ENCODE data around the gene PPEF2.

PPEF2 gene

DNA sequence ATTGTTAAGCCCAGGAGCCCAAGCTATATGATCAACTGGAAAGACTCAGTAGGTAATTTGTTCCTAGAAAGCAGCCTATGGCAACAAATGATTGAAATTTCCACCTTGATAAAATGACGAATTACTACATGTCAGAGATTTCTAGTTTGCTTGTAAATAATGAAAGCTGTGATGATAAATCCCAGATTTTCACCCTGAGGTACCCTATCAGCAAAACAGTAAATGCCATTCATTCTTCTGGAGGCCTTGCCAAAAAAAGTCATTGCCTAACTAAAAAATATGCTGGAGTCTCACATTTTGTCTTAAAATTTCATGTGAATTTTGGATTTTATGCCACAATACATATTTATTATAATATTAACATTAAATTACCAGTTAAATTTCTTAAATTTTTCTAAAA, 71.3 kb downstream of the PPEF2 start:
- DNase-seq, result peak; percentile 30

DNA sequence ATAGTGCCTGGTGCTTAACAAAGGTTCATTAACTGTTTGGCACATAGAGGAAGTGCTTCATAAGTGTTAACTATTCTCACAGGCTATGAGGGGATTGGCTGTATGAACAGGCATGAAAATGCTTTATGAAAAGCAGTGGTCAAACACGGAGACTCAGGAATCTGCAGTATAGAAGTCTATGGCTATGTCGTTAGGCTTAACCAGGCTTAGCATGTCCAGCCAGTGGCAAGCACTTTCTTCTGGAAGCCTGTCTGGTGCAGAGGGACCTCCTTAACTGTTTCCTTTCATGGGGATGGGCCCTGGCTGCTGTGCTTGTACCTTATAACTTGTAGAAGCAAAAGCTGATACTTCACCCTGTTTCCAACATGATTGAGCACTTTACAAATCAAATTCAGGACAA, 78.4 kb downstream of the PPEF2 start:
- no peak for DNase-seq

DNA sequence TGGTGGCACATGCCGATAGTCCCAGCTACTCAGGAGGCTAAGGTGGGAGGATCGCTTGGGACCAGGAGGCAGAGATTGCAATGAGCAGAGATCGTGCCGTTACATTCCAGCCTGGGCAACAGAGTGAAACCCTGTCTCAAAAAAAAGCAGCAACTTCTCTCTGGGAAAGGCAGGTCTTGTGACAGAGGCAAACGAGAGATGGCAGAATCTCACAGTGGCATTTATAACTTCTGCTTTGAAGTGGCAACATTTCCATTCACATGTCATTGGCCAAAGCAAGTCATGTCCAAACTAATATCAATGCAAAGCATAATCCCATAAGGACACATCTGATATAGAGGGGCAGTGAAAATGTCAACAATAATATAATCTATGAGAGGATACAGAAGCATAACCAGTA, 79.8 kb downstream of the PPEF2 start:
- DNase-seq, result no peak

DNA sequence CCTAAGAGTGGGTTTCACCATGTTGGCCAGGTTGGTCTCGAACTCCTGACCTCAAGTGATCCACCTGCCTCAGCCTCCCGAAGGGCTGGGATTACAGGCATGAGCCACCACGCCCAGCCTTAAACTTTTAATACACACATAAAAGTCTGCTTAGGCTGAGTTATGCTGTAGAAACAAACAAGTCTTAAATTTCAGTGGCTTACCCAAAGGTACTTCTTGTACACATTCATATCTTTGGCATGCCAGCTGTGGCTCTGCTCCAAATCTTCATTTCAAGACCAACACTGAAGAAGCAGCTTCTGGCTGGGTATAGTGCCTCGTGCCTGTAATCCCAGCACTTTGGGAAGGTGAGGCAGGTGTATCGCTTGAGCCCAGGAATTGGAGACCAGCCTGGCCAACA, 80.3 kb downstream of the PPEF2 start:
- peak; percentile 37 for DNase-seq

DNA sequence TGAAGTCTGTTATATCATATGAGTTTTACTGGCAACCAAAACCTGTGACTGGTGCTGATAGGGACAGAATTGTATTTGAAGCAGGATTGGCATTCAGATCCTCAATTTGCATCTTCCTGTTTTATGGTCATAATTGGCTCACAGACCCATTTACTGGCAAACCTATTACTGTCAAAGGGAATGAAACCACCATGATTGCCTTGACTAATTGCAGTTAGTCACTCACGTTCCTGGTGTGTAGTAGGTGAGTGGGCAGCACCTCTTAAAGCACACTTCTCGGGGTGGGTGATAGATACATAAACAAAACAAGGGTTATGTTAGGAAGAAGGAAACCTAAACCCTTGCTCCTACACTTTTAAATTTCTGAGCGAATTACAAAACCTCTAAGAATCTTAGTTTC, 81.0 kb downstream of the PPEF2 start:
- DNase-seq, result no peak

DNA sequence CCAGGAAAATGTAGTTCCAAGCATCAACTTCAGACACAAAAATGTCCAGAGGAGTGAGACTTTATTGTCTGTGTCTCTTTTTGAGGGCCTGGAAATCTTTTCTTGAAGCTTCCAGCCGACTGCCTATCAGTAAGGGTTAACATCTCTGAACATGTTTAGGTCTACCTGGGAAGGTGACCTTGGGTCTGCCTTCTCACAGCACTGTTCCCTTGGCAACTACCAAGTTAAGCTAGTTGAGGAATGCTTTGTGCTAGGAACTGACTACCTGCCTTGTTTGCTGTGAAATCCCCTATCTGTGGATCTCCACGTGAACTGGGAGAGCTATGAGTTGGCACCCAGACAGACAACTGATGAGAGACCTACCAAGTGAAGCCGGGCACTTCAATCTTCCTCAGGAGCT, 81.6 kb downstream of the PPEF2 start:
- no peak for DNase-seq

DNA sequence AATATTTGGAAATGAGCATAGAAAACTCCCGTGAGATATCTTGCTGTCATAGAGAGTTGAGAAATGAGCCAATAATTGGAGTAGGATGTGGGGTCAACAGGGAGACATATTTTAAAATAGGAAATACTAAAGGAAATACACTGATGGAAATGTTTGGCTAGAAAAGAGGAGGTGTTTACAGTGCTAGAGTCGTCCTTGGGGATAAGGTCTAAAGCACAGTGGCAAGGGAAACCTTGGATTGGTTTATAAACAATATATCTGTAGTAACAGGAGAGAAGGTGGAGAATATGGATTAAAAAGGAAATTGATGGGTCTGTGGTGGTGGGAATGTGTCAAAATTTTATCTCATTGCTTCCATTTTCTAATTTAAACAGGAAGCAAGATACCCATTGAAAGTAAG, 82.1 kb downstream of the PPEF2 start:
- no peak for DNase-seq

DNA sequence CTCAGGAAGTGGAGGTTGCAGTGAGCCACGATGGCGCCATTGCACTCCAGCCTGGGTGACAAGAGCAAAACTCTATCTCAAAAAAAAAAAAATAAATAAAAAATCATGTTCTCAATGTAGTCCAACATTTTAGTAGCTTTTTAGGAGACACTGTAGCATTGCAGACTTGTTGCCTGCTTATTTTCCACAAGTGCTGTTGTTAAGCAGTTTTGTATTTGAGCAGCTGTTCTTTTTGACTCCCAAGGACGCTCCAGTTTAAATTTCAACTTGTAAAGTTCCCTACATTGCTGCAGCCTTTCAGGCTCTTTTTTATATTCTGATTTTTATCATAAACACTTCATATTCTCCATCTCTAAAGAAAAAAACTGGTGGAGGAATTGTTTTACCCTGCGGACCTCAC, 83.1 kb downstream of the PPEF2 start:
- DNase-seq, result no peak

DNA sequence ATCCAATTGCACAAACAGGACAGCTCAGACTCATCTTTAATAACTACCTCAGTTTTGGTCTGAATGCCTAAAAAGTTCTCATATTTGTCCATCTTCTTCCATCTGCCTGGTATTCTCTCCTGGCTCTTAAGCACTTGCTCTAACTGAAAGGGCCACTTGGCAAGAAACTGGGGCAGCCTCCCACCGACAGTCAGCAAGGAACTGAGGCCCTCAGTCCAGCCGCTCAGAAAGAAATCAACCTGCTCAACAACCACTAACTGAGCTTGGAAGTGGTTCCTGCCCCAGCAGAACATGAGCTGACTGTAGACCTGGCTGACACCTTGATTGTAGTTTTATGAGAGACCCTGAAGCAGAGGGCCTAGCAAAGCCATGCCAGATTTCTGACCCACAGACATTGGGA, 84.4 kb downstream of the PPEF2 start:
- no peak for DNase-seq
